Neutrophil (primary cell): ENCODE measurements around the gene TAS1R3.
A peak's percentile ranks its signal among the peaks of the same experiment; 100 is the strongest.

Source experiments
- H3K27ac ChIP-seq: fragments of 200-600 bp; sonication (generic); 2 replicates; pipeline ENCODE4 v1.5.1; 2016; ENCODE audit warnings: mild to moderate bottlenecking, moderate library complexity
- H3K27me3 ChIP-seq: fragments of 200-600 bp; sonication (generic); 2 replicates; pipeline ENCODE4 v1.6.0; 2016; ENCODE audit warnings: mild to moderate bottlenecking
- H3K36me3 ChIP-seq: fragments of 200-600 bp; sonication (generic); 2 replicates; pipeline ENCODE4 v1.5.1; 2017
- H3K4me1 ChIP-seq, 2 experiments: fragments of 200-600 bp in 1 of 2; sonication (generic) in 1 of 2; 1 replicate in 1 of 2; 2 replicates in 1 of 2; pipeline versions ENCODE4 v1.5.1 to v1.6.1; 2013 to 2016; ENCODE audit warnings: low read depth in 1 of 2, low read length in 1 of 2, mild to moderate bottlenecking in 1 of 2, moderate library complexity in 1 of 2; ENCODE audit not compliant: control insufficient read depth in 1 of 2, insufficient read depth in 1 of 2
- H3K4me3 ChIP-seq, 2 experiments: fragments of 200-600 bp in 1 of 2; sonication (generic) in 1 of 2; 1 replicate in 1 of 2; 2 replicates in 1 of 2; pipeline ENCODE4 v1.5.1; 2013 to 2016; ENCODE audit warnings: low read depth in 1 of 2, low read length in 1 of 2, mild to moderate bottlenecking in 1 of 2, moderate library complexity in 1 of 2
- H3K9me3 ChIP-seq: fragments of 200-600 bp; sonication (generic); 2 replicates; pipeline ENCODE4 v1.5.1; 2016
- TF ChIP-seq, protein P1 (sequence below): fragments of 200-600 bp; sonication (generic); IDR thresholded peaks from 2 replicates; pipeline ENCODE4 v1.5.1; 2016; ENCODE audit warnings: antibody characterized with exemption

The TAS1R3 gene

DNA sequence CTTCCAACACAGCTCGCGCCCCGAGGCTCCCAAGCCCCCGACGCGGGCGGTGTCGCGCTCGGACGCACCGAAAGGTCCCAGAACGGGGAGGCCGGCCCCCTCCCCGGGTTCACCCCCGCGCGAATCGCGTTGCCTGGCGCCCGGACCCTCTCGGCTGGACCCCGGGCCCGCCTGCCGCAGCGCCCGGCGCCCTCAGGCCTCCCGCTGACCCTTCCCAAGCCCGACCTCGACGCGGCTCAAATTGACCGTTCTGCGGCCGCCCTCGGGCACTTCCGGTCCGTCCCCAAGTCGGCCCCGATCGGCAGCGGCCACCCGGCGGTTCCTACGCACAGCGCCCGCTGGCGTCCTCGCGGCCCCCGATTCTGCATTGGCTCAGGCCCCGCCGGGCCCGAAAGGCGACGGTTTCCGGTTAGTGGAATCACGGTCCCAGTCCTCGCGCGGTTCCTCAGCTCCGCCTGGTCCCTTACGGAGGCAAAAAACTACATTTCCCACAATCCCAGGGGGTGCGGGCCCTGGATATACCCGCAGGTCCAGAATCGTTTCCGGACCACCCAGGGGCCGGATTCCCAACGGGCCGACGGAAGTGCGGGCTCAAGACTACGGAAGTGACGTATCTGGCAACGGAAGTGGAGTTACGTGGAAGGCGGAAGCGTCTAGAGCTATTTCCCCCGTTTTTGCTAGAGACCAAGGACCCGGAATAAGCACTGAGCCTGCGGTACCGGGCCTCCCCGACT, 44.0 kb downstream of the TAS1R3 start, which contains the start of gene AURKAIP1:
TSS of gene AURKAIP1 (minus strand) at position 279 of the 734 bp plus-strand sequence. CDS start 451 bp downstream, outside the sequence.
- H3K27ac ChIP-seq = peak within 1 kb of the TSS; percentile 89
- TF ChIP-seq, protein P1, sequence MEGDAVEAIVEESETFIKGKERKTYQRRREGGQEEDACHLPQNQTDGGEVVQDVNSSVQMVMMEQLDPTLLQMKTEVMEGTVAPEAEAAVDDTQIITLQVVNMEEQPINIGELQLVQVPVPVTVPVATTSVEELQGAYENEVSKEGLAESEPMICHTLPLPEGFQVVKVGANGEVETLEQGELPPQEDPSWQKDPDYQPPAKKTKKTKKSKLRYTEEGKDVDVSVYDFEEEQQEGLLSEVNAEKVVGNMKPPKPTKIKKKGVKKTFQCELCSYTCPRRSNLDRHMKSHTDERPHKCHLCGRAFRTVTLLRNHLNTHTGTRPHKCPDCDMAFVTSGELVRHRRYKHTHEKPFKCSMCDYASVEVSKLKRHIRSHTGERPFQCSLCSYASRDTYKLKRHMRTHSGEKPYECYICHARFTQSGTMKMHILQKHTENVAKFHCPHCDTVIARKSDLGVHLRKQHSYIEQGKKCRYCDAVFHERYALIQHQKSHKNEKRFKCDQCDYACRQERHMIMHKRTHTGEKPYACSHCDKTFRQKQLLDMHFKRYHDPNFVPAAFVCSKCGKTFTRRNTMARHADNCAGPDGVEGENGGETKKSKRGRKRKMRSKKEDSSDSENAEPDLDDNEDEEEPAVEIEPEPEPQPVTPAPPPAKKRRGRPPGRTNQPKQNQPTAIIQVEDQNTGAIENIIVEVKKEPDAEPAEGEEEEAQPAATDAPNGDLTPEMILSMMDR = peak; percentile 59
- peaks cover 20% of the 10 kb centered on the region for H3K36me3 ChIP-seq
- H3K9me3 ChIP-seq = no peaks in the 10 kb centered on the region
- H3K4me3 ChIP-seq = peak within 1 kb of the TSS; percentile 92 to 93
- no peaks in the 10 kb centered on the region for H3K27me3 ChIP-seq
- peaks cover 20 to 28% of the 10 kb centered on the region in 2 experiments for H3K4me1 ChIP-seq

DNA sequence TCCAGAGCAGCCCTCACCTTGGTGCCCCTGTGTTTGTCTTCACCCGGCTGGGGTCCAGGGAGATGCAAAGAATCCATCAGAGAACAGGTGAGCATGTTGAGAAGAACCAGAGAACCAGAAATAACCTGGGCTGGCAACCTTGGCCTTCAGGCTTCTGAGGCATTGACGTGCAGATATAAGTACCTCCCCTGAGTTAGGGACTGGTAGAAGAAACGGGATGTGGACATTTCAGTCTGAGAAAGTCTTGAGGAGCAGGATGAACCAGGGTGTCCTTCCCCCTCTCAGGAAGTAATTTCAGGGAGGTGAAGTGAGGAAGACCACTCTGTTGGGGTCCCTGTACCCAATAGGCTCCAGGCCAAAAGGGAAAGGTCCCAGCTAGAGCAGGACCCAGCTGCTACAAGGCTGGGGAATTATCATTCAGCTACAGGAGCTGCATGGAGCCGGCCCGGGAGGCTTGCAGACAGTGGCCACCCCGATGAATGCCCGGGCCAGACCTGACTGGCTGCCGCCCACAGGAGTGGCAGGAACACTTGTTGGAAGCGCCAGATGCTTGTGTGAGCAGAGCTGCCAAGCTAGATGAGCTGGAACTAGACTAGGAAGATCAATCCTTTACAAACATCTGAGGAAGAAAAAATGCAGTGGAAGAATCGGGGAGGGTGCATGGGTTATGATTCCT, 45.6 kb downstream of the TAS1R3 start:
- Histone ChIP-seq H3K4me1 (peaks cover 17 to 23% of the 10 kb centered on the region in 2 experiments), H3K27me3 (no peaks in the 10 kb centered on the region), H3K9me3 (no peaks in the 10 kb centered on the region), H3K36me3 (peaks cover 24% of the 10 kb centered on the region), H3K27ac (peak overlapping the region; percentile 89), H3K4me3 (no peak overlapping the region)
- TF ChIP-seq, protein P1 = no peak

DNA sequence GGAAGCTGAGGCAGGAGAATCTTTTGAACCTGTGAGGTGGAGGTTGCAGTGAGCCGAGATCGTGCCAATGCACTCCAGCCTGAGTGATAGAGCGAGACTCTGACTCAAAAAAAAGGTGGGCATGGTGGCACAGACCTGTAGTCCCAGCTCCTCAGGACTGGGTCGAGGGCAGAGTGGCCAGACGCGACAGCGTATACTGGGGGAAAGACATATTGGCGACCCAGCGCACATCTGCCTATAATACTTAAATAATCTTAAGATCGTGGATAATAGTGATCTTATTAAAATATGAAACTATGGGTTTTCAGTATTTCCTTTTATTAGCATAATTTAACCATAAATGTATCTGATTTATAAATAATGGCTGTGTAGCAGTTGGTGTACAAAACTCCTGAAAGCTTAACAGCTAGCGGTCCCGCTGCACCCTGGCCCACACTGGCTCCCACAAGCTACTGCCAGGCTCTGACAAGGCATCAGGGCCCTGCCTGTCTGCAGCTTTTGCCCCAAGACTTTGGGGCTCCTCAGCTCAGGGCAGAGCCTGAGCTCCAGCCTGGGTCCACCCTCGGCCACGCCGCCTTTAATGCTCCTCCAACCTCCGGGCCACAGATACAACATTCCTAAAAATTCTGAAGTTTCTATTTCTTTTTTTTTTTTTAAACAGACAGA, 46.6 kb downstream of the TAS1R3 start:
- H3K27me3 ChIP-seq = no peaks in the 10 kb centered on the region
- H3K27ac ChIP-seq = no peak overlapping the region
- no peaks in the 10 kb centered on the region for H3K9me3 ChIP-seq
- TF ChIP-seq, protein P1 = no peak
- peaks cover 24% of the 10 kb centered on the region for H3K36me3 ChIP-seq
- peaks cover 10 to 14% of the 10 kb centered on the region in 2 experiments for H3K4me1 ChIP-seq
- H3K4me3 ChIP-seq = no peak overlapping the region

DNA sequence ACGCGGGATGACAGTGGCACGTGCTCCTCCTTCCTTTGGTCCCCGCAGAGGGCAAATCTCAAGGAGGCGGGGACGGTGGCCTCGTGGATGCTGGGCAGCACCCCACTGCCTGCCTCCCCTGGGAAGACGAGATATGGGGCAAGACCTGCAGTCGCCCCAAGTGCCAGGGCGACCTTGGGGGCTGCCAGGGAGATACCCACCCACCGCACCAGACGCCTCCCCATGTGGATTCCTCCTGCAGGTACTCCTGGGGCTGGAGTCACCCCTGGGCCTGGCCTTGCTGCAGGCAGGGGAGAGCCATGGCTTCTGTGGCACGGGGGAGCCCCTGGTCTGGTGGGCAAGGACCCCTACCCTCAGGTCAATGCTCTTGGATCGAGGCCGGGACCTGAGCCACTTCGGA, 49.8 kb downstream of the TAS1R3 start:
- no peak overlapping the region for H3K4me3 ChIP-seq
- no peaks in the 10 kb centered on the region for H3K27me3 ChIP-seq
- H3K36me3 ChIP-seq = peaks cover 15% of the 10 kb centered on the region
- no peak overlapping the region for H3K27ac ChIP-seq
- TF ChIP-seq, protein P1 = no peak
- H3K9me3 ChIP-seq = no peaks in the 10 kb centered on the region
- no peaks in the 10 kb centered on the region for H3K4me1 ChIP-seq

DNA sequence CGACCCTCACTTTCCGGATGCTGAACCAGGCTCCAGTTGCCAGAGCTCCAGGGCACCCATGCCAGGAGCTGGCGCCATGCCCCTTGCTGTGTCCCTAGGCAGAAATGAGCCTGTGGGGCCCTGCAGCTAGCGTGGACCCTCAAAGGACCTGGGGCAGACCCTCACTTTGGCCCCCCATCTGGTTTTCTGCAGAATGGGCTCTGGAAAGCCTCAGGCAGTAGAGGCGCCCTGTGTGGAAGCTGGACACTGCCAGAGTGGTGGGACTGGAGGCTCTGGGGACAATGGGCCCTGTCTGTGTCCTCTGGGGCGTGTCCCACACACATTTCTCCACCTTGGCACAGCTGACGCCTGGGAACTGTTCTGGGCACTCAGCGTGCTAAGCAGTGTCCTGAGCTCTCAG, 50.2 kb downstream of the TAS1R3 start:
- Histone ChIP-seq H3K27me3 (no peaks in the 10 kb centered on the region), H3K4me1 (no peaks in the 10 kb centered on the region), H3K9me3 (no peaks in the 10 kb centered on the region), H3K4me3 (no peak overlapping the region), H3K36me3 (peaks cover 19% of the 10 kb centered on the region), H3K27ac (no peak overlapping the region)
- TF ChIP-seq, protein P1 = no peak
